Fibroblast of the conjunctiva (primary cell): ENCODE measurements around the gene PDF.

Experiments
- DNase-seq: peaks from one replicate; pipeline ENCODE4 v3.0.0-alpha.2; 2010; ENCODE audit warnings: low read depth

Gene PDF

DNA sequence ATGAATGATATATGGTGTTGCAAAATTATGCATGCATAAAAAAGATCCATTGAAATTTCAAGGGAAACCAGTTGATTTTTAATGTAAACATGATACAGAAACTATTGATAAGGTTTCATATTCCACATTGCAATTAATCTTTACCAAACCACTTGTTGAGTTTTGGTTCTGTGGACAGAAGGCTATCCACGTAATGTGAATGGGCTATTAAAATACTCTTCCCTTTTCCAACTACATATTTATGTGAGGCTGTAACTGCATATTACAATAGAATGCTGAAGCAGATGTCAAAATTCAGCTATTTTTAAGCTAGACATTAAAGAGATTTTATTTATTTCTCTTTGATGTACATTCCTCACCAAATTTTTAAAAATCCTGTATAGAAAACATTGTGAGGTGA lies 53.0 kb downstream of the PDF start:
- no peak for DNase-seq
